ENCODE data around the gene SAMD3.

DNA sequence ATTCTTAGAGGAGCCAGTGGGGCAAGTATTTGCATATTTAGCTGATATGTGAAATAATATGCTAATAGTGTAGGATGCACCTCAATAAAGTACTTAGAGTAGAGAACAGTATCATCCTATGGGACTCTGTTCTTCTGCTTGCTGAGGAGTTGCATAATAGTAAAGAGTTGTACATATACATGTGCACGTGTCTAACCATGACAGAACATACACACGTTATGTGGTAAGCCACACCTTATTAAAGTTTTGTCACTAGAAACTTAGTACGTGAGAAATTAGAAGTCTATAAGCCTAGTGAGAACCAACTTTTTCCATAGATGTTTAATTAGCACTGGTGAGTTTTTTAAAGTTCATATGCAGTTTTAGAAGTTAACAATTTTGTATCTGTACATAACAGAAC, 123.6 kb downstream of the SAMD3 start:
- no peak for TF ChIP-seq CTCF (IDR thresholded peaks at IDR 0.05; ENCODE audit: low read depth, low read length, poor library complexity, severe bottlenecking)
- TF ChIP-seq EZH2phosphoT487 (IDR thresholded peaks at IDR 0.05; ENCODE audit: borderline replicate concordance, low read length): no peak
